NK-92 treated with Interleukin-12 subunit alpha and Interleukin-12 subunit beta, amount 100 ng/mL, for 24 hours (cell line): Measurements from ENCODE around the gene TRRAP.
"Not testable (repeated sequence)": the region's sequence is repeated elsewhere in the genome, so short reads cannot be mapped to it uniquely, and the experiment has no call there.

Experiments used
- DNase-seq: peaks from one replicate; lab custom pipeline; 2025; lab: John Stamatoyannopoulos, UW

TRRAP gene

GRCh38 chr7:99030457-99030856 is 152.1 kb downstream of the TRRAP start:
- DNase-seq, result no peak

GRCh38 chr7:99030951-99031350 is 152.6 kb downstream of the TRRAP start:
- DNase-seq, result no peak

GRCh38 chr7:99031496-99031895 is 153.2 kb downstream of the TRRAP start:
- no peak for DNase-seq

- no peak for DNase-seq
Measured at GRCh38 chr7:99032928-99033327, 154.6 kb downstream of the TRRAP start.

- no peak for DNase-seq
Measured at GRCh38 chr7:99033765-99034164, 155.4 kb downstream of the TRRAP start.

- DNase-seq, result no peak
Measured at GRCh38 chr7:99034932-99035722, 156.8 kb downstream of the TRRAP start.

- no peak for DNase-seq
Measured at GRCh38 chr7:99035723-99036545, 157.6 kb downstream of the TRRAP start.

GRCh38 chr7:99036546-99037111 is 158.3 kb downstream of the TRRAP start:
- DNase-seq, result no peak

GRCh38 chr7:99037327-99037940 is 159.1 kb downstream of the TRRAP start:
- no peak for DNase-seq

GRCh38 chr7:99038086-99038855 is 159.9 kb downstream of the TRRAP start:
- DNase-seq, result no peak

GRCh38 chr7:99039384-99039891 is 161.1 kb downstream of the TRRAP start:
- no peak for DNase-seq

GRCh38 chr7:99040104-99040958 is 162.0 kb downstream of the TRRAP start:
- DNase-seq, result no peak

- no peak for DNase-seq
Measured at GRCh38 chr7:99041526-99041925, 163.2 kb downstream of the TRRAP start.

- DNase-seq, result no peak
Measured at GRCh38 chr7:99042957-99043356, 164.6 kb downstream of the TRRAP start.

- not testable (repeated sequence) for DNase-seq
Measured at GRCh38 chr7:99044858-99045257, 166.5 kb downstream of the TRRAP start.

GRCh38 chr7:99046262-99046661 is 167.9 kb downstream of the TRRAP start:
- DNase-seq, result not testable (repeated sequence)

- no peak for DNase-seq
Measured at GRCh38 chr7:99046722-99047121, 168.4 kb downstream of the TRRAP start.

GRCh38 chr7:99047526-99048077 is 169.3 kb downstream of the TRRAP start:
- no peak for DNase-seq

- DNase-seq, result no peak
Measured at GRCh38 chr7:99050971-99051370, 172.6 kb downstream of the TRRAP start.

- no peak for DNase-seq
Measured at GRCh38 chr7:99054781-99055180, 176.4 kb downstream of the TRRAP start.
